HG03103 (cell line): Measurements from ENCODE around the gene STAT3.
"Not testable (repeated sequence)": the region's sequence is repeated elsewhere in the genome, so short reads cannot be mapped to it uniquely, and the experiment has no call there.

Source experiments
- ATAC-seq: cut with Tn5 transposase; IDR thresholded peaks from one replicate; pipeline ENCODE4 v1.9.1; 2021; ENCODE audit warnings: low read depth; ENCODE audit not compliant: unreplicated experiment

STAT3 gene

GRCh38 chr17:42386777-42387657 lies 1.2 kb downstream of the STAT3 start:
- no peak for ATAC-seq

- ATAC-seq, result no peak
Measured at GRCh38 chr17:42381898-42382297, 6.3 kb downstream of the STAT3 start.

GRCh38 chr17:42380935-42381334 lies 7.3 kb downstream of the STAT3 start:
- ATAC-seq, result no peak

- no peak for ATAC-seq
Measured at GRCh38 chr17:42378959-42379594, 9.2 kb downstream of the STAT3 start.

GRCh38 chr17:42378359-42378958 lies 9.8 kb downstream of the STAT3 start:
- no peak for ATAC-seq

- no peak for ATAC-seq
Measured at GRCh38 chr17:42373896-42374295, 14.3 kb downstream of the STAT3 start.

- no peak for ATAC-seq
Measured at GRCh38 chr17:42372142-42372541, 16.1 kb downstream of the STAT3 start.

- not testable (repeated sequence) for ATAC-seq
Measured at GRCh38 chr17:42368797-42369561, 19.3 kb downstream of the STAT3 start.

- ATAC-seq, result not testable (repeated sequence)
Measured at GRCh38 chr17:42368310-42368709, 19.9 kb downstream of the STAT3 start.

- ATAC-seq, result not testable (repeated sequence)
Measured at GRCh38 chr17:42366176-42367023, 21.8 kb downstream of the STAT3 start.

- ATAC-seq, result no peak
Measured at GRCh38 chr17:42365136-42365535, 23.1 kb downstream of the STAT3 start.

- ATAC-seq, result no peak
Measured at GRCh38 chr17:42363767-42364585, 24.3 kb downstream of the STAT3 start.

- no peak for ATAC-seq
Measured at GRCh38 chr17:42363231-42363630, 25.0 kb downstream of the STAT3 start.

- ATAC-seq, result no peak
Measured at GRCh38 chr17:42362245-42362961, 25.8 kb downstream of the STAT3 start.

- no peak for ATAC-seq
Measured at GRCh38 chr17:42361781-42362186, 26.5 kb downstream of the STAT3 start.

GRCh38 chr17:42360388-42360787 lies 27.9 kb downstream of the STAT3 start:
- ATAC-seq, result not testable (repeated sequence)

GRCh38 chr17:42359133-42359532 lies 29.1 kb downstream of the STAT3 start:
- ATAC-seq, result no peak

- ATAC-seq, result no peak
Measured at GRCh38 chr17:42358434-42358833, 29.8 kb downstream of the STAT3 start.
